Hepatocyte (in vitro differentiated cells): ENCODE data around the gene SERINC5. TPM values are rescaled to one million over a fixed set of nuclear protein-coding genes. Genes with fewer than 3 reads are reported as not detected.

Experiments
- DNase-seq: peaks from one replicate; pipeline ENCODE4 v3.0.0-alpha.2; 2016; ENCODE audit warnings: low spot score
- H2AFZ ChIP-seq: fragments of 200-600 bp; sonication (generic); 2 replicates; pipeline ENCODE4 v1.6.0; 2016; ENCODE audit warnings: antibody characterized with exemption, mild to moderate bottlenecking
- H3K27ac ChIP-seq: fragments of 200-600 bp; sonication (generic); 2 replicates; pipeline ENCODE4 v1.5.1; 2016; ENCODE audit warnings: mild to moderate bottlenecking
- H3K27me3 ChIP-seq: fragments of 200-600 bp; sonication (generic); 2 replicates; pipeline ENCODE4 v1.6.1; 2016
- H3K36me3 ChIP-seq: fragments of 200-600 bp; sonication (generic); replicated peaks from 2 replicates; pipeline ENCODE4 v1.5.1; 2016; ENCODE audit warnings: low read depth; ENCODE audit not compliant: insufficient read depth
- H3K4me1 ChIP-seq: fragments of 200-600 bp; sonication (generic); 2 replicates; pipeline ENCODE4 v1.5.1; 2016; ENCODE audit warnings: mild to moderate bottlenecking, moderate library complexity; ENCODE audit not compliant: insufficient read depth
- H3K4me2 ChIP-seq: fragments of 200-600 bp; sonication (generic); 2 replicates; pipeline ENCODE4 v1.6.0; 2016
- H3K4me3 ChIP-seq: fragments of 200-600 bp; sonication (generic); 2 replicates; pipeline ENCODE4 v1.5.1; 2016; ENCODE audit warnings: mild to moderate bottlenecking
- H3K79me2 ChIP-seq: fragments of 200-600 bp; sonication (generic); 2 replicates; pipeline ENCODE4 v1.6.0; 2017; ENCODE audit warnings: mild to moderate bottlenecking
- H3K9me2 ChIP-seq: fragments of 200-600 bp; sonication (generic); replicated peaks from 2 replicates; pipeline ENCODE4 v1.6.0; 2017; ENCODE audit warnings: mild to moderate bottlenecking; ENCODE audit not compliant: insufficient read depth
- H3K9me3 ChIP-seq: fragments of 200-600 bp; sonication (generic); 2 replicates; pipeline ENCODE4 v1.5.1; 2016; ENCODE audit warnings: low read depth, mild to moderate bottlenecking
- H4K20me1 ChIP-seq: fragments of 200-600 bp; sonication (generic); 2 replicates; pipeline ENCODE4 v1.6.0; 2016; ENCODE audit warnings: mild to moderate bottlenecking; ENCODE audit not compliant: insufficient read depth, poor library complexity, severe bottlenecking
- EZH2 ChIP-seq: fragments of 200-600 bp; sonication (generic); IDR thresholded peaks from 2 replicates; pipeline ENCODE4 v1.6.1; 2016; ENCODE audit warnings: antibody characterized with exemption, mild to moderate bottlenecking, borderline replicate concordance
- EZH2phosphoT487 ChIP-seq: fragments of 200-600 bp; sonication (generic); IDR thresholded peaks from one replicate; pipeline ENCODE4 v1.6.1; 2018; ENCODE audit warnings: antibody characterized with exemption, mild to moderate bottlenecking, low read depth, moderate library complexity; ENCODE audit not compliant: unreplicated experiment, severe bottlenecking
- WGBS: methylation state at CpG from one replicate; pipeline ENCODE4 v1.1.6; 2016; ENCODE audit warnings: low lambda C conversion rate; ENCODE audit errors: missing lambda C conversion rate; 5-methylcytosine and 5-hydroxymethylcytosine counted together
- polyA plus RNA-seq: library from polyadenylated mRNA; unstranded; fragments of >200 nt; fragmentation: Nextera tagmentation; extraction: Ambion mirVana; gene quantifications from 2 replicates; pipeline ENCODE4 v1.2.1, GENCODE V29; 2016
- total RNA-seq: library from RNA; depleted of rRNA; stranded (reverse); fragments of >200 nt; gene quantifications from 2 replicates; pipeline ENCODE4 v1.2.3, GENCODE V29; 2014
- TF ChIP-seq, protein P1 (sequence below): fragments of 200-600 bp; sonication (generic); IDR thresholded peaks from 2 replicates; pipeline ENCODE4 v1.5.1; 2016; ENCODE audit warnings: antibody characterized with exemption, mild to moderate bottlenecking; ENCODE audit not compliant: poor library complexity

Gene SERINC5
- total and polyA plus RNA-seq, 2 experiments from 2014 or later: 19.3 to 70.2 TPM

DNA sequence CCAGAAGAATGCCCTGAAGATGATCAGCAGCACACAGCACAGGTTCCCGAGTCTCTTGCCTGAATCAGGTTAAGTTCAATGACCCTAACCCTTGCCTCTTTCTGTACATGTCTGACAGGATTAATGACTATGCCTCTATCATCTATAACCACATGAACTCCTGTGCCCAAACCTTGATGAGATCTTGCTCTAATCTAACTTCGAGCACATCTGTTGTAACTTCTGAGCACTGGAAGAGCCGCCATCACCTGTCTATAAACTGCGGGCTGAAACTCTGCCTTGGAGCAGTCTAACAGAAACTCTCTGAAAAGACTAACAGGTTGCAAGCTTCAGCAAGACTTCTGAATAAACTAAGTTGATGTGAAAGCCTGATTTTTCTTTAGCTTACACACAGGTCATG is 44.5 kb downstream of the SERINC5 start:
- no peaks in the 10 kb centered on the region for H3K27me3 ChIP-seq
- no peaks in the 10 kb centered on the region for H3K9me3 ChIP-seq
- H3K36me3 ChIP-seq: no peaks in the 10 kb centered on the region
- 79% methylated on average over 4 of the region's 4 CpGs for WGBS
- no peak for DNase-seq
- TF ChIP-seq EZH2phosphoT487 (no peak), EZH2 (no peak)
- TF ChIP-seq, protein P1, sequence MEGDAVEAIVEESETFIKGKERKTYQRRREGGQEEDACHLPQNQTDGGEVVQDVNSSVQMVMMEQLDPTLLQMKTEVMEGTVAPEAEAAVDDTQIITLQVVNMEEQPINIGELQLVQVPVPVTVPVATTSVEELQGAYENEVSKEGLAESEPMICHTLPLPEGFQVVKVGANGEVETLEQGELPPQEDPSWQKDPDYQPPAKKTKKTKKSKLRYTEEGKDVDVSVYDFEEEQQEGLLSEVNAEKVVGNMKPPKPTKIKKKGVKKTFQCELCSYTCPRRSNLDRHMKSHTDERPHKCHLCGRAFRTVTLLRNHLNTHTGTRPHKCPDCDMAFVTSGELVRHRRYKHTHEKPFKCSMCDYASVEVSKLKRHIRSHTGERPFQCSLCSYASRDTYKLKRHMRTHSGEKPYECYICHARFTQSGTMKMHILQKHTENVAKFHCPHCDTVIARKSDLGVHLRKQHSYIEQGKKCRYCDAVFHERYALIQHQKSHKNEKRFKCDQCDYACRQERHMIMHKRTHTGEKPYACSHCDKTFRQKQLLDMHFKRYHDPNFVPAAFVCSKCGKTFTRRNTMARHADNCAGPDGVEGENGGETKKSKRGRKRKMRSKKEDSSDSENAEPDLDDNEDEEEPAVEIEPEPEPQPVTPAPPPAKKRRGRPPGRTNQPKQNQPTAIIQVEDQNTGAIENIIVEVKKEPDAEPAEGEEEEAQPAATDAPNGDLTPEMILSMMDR: no peak
- no peak overlapping the region for H3K4me3 ChIP-seq
- H3K4me1 ChIP-seq: peaks cover 8% of the 10 kb centered on the region
- H2AFZ ChIP-seq: no peak overlapping the region
- no peaks in the 10 kb centered on the region for H3K9me2 ChIP-seq
- no peak overlapping the region for H3K27ac ChIP-seq
- H4K20me1 ChIP-seq: peaks cover 2% of the 10 kb centered on the region
- H3K4me2 ChIP-seq: no peak overlapping the region
- peaks cover 96% of the 10 kb centered on the region for H3K79me2 ChIP-seq

DNA sequence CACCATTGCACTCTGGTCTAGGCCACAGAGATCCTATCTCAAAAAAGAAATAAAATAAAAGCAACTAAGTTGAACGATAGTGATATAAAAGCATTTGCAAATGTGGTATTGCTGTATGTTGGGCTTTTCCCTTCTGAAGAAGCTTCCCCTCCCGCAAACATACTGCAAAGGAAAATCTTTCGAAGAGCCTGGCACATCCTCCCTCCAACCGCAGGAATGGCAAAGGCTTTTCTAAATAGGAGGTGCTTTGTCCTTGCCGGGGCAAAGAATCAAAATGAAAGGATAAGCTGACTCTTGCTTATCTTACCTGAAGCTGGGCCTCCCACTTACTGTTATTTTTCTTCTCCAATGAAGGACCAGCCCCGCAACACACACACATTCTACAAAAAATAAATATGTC is 45.8 kb downstream of the SERINC5 start:
- H3K79me2 ChIP-seq: peaks cover 92% of the 10 kb centered on the region
- no peaks in the 10 kb centered on the region for H3K9me2 ChIP-seq
- H3K27me3 ChIP-seq: no peaks in the 10 kb centered on the region
- no peaks in the 10 kb centered on the region for H3K36me3 ChIP-seq
- no peak for DNase-seq
- no peak overlapping the region for H3K4me2 ChIP-seq
- H3K9me3 ChIP-seq: no peaks in the 10 kb centered on the region
- TF ChIP-seq EZH2phosphoT487 (no peak), EZH2 (no peak)
- TF ChIP-seq, protein P1: no peak
- H3K4me3 ChIP-seq: no peak overlapping the region
- WGBS: 81% methylated on average over 6 of the region's 6 CpGs
- H3K4me1 ChIP-seq: peaks cover 19% of the 10 kb centered on the region
- peaks cover 2% of the 10 kb centered on the region for H4K20me1 ChIP-seq
- no peak overlapping the region for H2AFZ ChIP-seq
- H3K27ac ChIP-seq: no peak overlapping the region

DNA sequence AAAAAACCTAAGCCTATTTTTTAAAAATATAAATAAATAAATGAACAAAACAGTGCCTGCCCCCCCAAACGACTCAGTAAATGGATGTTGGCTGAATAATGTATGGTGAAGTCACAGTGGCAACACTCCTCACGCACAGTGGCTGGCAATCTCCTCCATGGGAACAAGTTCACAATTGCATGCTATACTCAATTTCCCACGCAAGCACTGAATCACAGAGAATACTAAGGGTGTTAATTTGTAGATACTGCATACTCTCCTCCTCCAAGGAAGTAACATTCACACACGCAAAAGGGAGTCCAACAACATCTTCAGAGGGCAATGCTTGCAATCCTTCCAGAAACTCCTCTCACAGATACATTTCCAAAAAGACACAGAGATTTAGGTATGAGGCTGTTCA is 47.5 kb downstream of the SERINC5 start:
- no peaks in the 10 kb centered on the region for H3K9me3 ChIP-seq
- H2AFZ ChIP-seq: no peak overlapping the region
- H3K9me2 ChIP-seq: no peaks in the 10 kb centered on the region
- peaks cover 85% of the 10 kb centered on the region for H3K79me2 ChIP-seq
- TF ChIP-seq EZH2 (no peak), EZH2phosphoT487 (no peak)
- TF ChIP-seq, protein P1: no peak
- no peaks in the 10 kb centered on the region for H3K36me3 ChIP-seq
- no peak for DNase-seq
- H3K4me2 ChIP-seq: no peak overlapping the region
- H3K4me3 ChIP-seq: no peak overlapping the region
- no peaks in the 10 kb centered on the region for H4K20me1 ChIP-seq
- peaks cover 34% of the 10 kb centered on the region for H3K4me1 ChIP-seq
- H3K27ac ChIP-seq: no peak overlapping the region
- H3K27me3 ChIP-seq: no peaks in the 10 kb centered on the region
- WGBS: 91% methylated on average over 4 of the region's 4 CpGs

DNA sequence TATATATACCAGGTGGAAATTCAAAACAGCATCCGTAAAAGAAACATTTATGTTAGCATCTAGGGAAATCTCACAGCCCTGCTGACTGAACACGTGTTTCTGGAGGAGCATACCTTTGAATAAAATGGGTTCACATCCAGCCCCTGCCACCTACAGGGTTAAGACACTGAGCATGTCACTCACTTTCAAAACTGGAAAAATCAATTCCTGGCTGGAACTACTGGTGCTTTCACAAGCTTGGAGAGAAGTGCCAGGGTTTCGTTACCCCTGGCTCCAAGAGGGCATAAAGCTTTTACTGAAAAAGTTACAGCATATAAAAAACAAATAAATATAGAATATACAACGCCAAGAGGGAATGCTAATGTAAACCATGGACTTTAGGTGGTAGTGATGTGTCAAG is 48.0 kb downstream of the SERINC5 start:
- no peaks in the 10 kb centered on the region for H3K36me3 ChIP-seq
- H3K9me2 ChIP-seq: no peaks in the 10 kb centered on the region
- H3K4me2 ChIP-seq: peak overlapping the region; percentile 7
- H2AFZ ChIP-seq: no peak overlapping the region
- no peaks in the 10 kb centered on the region for H3K27me3 ChIP-seq
- peak overlapping the region; percentile 88 for H3K27ac ChIP-seq
- H3K9me3 ChIP-seq: no peaks in the 10 kb centered on the region
- H4K20me1 ChIP-seq: no peaks in the 10 kb centered on the region
- no peak for DNase-seq
- TF ChIP-seq EZH2 (no peak), EZH2phosphoT487 (no peak)
- TF ChIP-seq, protein P1: no peak
- H3K79me2 ChIP-seq: peaks cover 85% of the 10 kb centered on the region
- 72% methylated on average over 4 of the region's 4 CpGs for WGBS
- H3K4me1 ChIP-seq: peaks cover 34% of the 10 kb centered on the region
- no peak overlapping the region for H3K4me3 ChIP-seq
